Measurements from ENCODE around the gene TOR2A. TPM values are rescaled to one million over a fixed set of nuclear protein-coding genes. Genes with fewer than 3 reads are reported as not detected.
"Not testable (repeated sequence)": the region's sequence is repeated elsewhere in the genome, so short reads cannot be mapped to it uniquely, and the experiment has no call there.

TOR2A gene
- 7.0 TPM for total RNA-seq

DNA sequence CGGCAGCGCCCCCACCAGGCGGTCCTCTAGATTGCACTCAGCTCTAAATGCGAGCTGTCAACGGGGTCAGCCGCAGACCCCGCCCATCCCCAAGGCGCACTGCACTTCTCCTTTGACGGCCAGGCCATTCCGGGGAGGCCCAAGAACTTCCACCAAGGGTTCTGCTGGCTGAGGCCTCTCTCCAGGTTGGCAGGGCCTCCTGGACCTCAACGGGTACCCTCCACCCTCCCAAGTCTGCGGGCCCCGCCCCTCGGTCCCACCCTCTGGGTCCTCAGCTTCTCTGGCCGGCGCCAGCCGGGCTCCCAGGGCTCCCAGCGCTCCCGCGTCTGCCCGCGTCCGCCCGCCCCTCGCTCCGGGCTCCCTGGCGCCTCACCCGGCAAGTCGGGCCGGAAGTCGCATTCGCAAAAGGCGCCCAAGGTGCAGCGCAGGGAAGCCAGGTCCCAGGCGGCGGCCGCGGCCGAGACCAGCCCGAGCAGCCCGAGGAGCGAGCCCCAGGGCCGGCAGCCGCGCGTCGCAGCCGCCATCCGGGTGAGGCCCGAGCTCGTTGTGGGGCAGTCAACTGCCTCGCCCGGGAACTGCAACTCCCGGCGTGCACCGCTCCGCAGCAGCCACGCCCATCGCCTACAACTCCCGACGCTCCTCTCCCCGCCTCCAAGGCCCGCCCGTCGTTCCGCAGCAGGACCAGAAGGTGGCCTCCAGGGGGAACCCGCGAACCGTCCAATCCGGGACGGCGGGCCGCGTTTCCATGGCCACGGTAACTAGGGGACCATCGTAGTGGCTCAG is at the start of gene TOR2A:
Gene TOR2A, minus strand, starts transcription at position 548 of the 783 bp plus-strand sequence. Its CDS starts 24 bp downstream, at position 524.
- peak; percentile 98 for DNase-seq

DNA sequence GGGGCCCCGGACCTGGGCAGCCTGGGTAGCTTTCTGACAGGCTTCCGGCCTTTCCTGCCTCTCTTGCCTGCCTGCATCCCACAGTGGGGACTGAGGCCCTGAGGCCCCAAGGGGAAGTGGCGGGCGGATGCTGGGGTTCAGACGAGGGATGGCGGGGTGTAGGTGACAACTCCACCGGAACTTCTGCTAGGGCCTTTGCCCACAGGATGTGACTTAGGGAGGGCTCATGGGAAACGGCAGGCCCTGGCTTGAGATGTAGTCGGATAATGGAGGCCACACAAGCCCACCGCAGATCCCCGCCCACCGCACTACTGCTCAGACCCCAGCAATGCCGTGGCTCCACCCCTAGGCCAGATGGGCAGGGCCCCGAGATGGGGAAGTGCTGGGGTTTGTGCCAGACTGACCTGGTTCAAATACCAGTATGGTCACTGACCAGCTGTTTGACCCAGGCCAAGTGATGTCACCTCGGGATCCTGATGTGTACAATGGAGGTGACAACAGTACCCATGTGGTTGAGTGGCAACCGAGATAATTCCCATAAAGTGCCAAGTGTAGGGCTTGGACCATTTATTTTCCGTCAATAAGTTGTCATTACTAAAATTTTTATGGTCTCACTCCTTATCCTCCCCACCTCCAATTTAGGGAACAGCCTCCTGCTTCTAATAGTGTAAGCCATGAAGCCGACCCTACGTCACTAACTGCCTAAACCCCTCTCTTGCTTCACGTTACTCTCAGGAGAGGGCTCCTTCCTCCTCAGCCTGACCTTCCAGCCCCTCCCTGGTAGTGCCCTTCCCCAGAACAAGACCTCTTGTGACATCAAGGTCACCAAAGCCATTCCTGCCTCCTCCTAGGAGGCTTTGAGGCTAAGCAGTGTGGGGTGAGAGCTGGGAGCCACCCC is 48.3 kb upstream of the TOR2A start:
- DNase-seq, result no peak

DNA sequence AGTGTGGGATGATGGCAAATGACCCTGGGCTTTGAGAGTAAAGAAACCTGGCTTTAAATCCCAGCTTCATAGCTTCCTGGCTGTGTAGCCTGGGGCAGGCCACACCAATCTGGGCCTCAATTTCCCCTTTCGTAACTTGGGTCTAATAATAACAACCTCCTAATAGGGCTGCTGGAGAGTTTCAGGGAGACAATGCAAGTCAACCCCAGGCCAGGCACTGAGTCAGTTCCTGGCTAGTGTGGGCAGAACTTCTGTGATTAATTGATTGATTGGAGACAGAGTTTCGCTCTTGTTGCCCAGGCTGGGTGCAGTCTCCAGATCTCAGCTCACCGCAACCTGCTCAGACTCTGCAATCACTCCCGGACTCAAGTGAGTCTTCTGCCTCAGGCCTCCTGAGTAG is 46.7 kb upstream of the TOR2A start:
- no peak for DNase-seq

DNA sequence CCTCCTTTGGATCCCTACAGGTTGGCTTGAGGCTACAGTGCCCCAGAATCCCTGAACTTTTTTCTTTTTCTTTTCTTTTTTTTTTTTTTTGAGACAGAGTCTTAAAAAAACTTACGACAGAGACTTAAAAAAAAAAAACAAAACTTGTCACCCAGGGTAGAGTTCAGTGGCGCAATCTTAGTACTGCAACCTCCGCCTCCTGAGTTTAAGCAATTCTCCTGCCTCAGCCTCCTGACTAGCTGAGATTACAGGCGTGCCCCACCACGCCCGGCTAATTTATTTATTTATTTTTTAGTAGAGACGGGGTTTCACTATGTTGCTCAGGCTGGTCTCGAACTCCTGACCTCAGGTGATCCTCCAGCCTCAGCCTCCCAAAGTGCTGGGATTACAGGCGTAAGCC is 45.8 kb upstream of the TOR2A start:
- DNase-seq, result not testable (repeated sequence)

DNA sequence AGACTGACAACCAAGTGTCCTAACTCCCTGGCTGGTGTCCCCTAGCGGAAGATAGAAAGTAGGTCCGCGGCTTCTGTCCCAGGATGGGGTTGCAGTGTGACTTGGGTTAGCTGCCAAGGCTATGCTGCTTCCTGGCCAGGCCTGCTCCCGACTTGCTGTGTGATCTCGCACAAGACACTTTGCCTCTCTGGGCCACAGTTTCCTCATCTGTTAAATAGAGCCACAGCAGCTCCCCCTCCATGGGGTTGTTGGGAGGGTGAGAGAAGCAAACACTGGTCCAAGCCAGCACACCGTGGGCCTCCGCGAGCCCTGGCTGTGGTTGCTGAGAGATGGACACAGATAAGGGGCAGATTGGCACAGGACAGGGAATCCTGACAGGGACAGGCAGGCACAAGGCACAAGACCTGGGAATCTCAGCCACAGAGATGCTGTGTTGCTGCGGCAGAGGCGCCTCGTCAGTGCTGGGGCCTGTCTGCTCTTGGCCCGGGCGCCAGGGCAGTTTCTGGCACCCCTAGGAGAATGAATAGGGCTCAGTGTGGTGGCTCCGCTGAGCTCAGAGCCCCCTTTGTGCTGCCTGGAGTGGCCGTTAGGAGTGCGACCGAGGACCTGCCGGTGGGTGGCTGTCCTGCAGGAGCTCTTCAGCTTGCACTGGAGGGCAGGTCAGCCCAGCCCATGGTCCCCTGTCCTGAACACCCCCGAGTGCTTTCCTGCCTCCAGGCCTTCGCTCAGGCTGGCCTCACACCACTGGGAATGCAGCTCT is 45.2 kb upstream of the TOR2A start:
- no peak for DNase-seq

DNA sequence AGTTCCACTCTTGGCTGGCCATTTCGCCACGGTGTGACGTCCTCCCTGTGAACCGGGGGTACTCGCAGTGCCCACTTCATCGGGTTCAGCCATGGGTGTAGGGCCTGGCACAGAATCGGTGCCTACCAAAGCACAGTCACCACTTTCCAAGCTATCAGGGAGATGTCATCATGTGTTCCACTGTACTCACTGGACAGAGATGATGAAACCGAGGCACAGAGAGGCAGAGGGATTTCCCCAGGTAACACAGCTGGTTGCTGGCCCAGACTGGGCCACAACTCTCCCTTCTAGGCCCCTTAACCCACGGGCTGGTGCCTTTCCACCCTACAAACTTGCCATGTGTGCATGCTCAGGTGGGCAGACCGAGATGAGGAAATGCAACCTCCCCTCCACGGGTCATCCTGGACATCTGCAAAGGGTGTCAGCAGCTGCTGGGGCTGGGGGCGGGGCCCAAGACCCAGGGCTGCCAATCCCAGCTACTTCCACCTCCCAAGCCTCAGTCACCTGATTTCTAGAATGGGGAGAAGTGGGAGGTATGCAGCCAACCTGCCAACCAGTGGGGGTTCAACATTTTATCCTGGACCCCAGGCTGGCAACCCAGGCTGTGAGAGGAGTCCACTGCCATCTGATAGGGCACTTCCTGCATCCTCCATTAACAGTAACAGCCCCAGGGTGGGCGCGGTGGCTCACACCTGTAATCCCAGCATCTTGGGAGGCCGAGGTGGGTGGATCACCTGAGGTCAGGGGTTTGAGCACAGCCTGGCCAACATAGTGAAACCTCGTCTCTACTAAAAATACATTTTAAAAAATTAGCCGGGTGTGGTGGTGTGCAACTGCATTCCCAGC is 44.3 kb upstream of the TOR2A start:
- DNase-seq, result no peak

DNA sequence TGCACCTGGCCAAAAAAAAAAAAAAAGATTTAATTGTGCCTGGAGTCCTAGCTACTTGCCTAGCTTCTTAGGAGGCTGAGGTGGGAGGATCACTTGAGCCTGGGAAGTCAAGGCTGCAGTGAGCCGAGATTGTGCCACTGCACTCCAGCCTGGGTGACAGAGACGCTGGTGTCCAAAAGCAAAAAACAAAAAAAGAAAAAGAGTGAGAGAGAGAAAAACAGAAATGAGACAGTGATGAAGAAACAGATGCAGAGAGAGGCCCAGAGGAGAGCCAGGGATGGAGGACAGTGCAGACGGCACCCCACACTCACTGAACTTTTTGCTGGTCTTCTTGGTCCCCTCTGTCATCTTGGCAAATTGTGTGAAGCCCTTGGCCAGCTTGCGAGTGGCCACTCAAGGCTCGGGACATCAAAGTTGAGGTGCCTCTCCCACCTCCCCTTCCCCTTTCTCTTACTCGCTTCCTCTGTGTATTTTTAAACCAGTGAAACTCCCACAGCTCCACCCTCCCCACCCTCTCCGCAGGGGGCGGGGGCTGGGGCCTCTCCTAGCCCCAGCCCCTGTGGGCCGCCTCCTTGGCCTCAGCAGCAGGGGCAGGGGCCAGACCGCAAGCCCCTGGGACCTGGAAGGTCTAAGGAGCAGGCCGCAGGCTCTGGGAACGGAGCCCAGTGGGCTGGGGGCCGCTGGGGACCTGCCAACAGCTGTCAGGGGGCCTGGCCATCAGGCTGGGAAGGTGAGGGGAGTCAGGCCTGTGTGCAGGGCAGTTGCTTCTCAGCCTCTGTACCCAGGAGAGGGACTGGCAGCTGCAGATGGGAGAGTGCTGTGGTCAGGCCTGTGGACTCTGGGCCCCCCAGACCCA is 43.4 kb upstream of the TOR2A start, which contains the start of gene SH2D3C:
Gene SH2D3C, minus strand, starts transcription at position 387 of the 856 bp plus-strand sequence. Its CDS starts 39 bp downstream, at position 348.
- DNase-seq, result no peak

DNA sequence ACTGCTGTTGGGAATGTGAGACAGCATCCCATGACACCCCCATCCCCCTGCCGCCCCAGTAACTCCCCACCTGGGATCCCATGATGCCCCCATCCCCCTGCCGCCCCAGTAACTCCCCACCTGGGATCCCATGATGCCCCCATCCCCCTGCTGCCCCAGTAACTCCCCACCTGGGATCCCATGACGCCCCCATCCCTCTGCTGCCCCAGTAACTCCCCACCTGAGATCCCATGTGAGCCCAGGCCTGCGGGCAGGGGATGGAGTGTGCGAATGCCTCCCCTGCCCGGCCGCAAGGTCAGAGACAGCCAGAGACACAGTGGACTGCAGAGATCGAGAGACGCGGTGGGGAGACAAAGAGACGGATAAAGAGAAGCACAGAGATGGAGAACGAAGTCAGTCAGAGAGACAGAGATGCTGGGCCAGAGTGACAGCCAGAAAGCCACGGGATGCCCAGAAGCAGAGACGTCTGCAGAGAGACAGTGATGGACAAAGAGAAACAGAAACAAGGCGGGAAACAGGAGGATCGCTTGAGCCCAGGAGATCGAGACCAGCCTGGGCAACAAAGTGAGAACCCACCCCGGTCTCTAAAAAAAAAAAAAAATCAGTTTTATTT is 42.4 kb upstream of the TOR2A start:
- no peak for DNase-seq

DNA sequence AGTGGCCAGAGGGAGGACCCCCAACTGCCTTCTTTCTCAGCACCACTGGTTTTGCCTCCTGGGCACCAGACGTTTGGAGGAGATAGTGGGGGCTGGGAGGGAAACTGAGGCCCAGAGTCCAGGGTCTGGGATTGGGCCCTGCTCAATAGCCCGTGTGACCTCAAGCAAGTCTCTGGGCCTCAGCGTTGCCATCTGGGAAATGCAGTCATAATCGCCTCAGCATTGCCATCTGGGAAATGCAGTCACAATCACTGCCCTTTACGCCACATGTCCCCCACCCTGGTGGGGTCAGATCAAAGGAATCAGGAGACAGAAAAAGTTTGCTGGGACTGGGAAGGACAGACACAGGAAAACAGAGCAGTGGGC is 41.8 kb upstream of the TOR2A start:
- DNase-seq, result no peak

DNA sequence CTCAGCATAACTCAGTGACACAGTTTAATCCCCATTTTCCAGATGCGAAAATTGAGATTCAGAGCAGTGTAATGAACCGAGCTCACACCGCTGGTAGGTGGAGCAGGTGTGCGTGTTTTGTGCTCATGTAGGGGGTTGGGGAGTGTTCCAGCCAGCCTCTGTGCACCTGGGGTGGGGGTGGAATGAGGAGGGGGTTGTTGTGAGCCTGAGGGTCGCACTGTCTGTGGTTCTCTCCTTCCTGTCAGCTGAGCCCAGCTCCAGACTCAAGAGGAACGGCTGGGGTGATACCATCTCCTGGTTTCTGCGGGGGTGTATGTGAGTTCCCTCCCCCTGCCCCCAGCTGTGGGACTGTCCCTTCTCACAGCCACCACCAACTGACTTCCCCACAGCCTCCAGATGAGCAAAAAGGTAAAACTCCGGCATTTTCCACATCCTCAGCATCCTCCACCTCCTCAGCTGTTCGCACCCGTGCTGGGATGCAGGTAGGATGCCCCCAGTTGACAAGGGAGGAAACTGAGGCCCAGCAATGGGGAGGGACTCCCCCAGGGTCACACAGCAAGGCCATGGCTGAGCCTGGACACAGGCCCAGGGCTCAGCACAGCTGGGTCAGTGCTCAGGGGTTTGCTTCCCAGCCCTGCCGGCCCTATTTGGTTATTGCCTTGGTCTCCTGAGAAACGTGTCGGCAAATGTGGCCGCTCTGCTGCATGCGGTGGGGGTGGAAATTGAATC is 41.3 kb upstream of the TOR2A start:
- no peak for DNase-seq

DNA sequence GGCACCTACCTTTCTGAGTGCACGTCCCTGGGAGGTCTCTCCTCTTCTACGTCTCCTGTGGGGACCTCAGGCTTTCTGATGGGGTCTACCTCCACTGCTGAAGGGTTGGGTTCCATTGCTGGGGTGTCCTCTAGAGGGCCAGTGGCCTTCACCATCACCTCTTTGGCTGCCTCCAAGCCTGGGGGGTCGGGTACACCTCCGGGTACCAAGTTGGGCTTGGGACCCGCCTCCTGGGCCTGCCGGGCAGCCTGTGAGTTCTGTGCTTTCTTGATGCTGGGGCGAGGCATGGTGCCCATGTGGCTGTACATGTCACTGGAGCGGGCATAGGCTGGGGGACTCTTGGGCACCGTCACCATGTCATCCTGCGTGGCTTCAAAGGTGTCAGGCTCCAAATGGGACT is 38.9 kb upstream of the TOR2A start:
- DNase-seq, result no peak

DNA sequence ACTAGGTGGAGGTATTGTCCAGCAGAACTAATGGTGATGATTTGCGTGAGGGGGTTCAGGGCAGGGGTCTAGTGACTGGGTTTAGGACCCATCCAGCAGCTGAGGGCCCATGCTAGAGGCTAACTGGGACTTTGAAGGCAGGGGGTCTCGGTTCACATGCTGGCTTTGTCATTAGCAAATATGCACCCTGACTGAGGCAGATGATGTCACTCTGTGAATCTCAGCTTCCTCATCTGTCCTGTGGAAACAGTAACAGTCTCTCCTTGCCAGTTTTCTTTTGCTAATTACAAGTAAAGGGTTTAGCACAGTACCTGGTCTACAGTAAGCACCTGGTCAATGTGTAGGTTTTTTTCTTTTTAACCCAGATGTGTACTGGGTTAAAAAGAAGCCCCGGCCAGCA is 38.2 kb upstream of the TOR2A start:
- DNase-seq, result no peak

DNA sequence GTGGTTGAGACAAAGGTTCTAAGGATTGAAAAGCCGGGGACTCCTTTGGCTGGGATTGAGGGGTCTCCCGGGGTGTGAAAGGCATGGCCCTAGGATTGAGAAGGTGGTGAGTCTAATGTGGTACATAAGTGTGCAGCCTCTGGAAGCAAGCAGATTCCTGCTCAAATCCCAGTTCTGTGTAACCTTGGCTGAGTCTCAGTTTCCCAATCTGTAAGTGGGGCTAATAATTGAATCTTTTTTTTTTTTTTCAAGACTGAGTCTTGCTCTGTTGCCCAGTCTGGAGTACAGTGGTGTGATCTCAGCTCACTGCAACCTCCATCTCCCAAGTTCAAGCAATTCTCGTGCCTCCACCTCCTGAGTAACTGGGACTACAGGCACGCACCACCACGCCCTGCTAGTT is 37.5 kb upstream of the TOR2A start:
- DNase-seq, result no peak

DNA sequence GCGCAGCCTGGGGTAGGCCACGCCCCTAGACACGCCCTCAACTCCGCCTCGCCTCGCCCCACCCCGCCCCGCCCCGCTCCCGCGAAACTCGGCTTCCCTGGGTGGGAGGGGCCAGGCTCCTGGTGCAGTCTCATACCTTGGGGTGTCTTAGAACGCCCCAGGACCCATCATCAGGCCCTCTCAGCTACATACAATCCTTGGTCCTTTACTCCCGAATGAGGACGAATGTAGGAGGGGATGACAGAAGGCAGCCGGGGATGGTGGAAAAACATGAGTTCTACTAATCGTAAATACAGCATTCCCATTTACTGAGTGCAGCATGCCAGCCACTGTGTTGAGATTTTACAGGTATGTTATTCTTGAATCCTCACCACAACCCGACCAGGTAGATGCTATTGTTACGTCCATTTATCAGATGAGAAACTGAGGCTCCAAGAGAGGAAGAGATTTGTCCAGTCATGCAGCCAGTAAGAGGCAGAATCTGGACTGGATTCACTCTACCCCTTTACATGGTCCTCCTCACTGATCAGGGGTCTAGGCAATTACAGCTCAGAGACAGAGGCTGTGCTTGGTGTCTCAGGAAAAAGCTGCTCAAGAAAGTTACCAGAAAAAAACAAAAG is 36.6 kb upstream of the TOR2A start:
- DNase-seq, result no peak

DNA sequence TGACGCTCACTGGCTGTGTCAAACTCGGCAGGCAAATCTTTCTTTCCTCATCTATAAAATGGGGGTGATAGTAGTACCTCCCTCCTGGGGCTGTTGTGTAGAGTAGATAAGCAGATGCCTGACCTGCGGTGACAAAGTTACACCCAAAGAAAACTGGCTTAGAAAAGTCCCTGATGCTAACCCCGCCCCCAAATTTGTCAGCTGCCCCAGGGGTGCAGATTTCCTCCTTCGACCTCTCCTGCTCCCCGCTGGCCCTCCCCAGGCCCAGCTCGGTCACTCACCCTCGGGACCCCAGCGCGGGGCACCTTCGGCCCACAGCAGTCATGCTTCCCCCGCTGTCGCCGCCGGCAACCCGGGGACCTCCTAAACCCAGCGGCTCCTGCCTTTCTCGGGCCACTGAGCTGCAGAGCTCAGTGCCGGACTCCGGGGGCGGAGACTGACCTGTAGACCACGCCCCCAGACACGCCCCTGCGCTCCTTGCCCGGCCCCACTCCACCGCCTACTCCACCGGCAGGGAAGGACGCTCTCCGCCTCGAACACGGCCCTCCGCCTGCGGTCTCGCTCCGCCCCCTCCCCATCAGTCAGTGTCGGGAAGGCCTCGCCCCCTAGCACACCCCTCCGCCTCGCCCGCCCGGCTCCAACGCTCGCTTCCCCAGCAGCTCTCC is 35.9 kb upstream of the TOR2A start:
- DNase-seq, result peak; percentile 94

DNA sequence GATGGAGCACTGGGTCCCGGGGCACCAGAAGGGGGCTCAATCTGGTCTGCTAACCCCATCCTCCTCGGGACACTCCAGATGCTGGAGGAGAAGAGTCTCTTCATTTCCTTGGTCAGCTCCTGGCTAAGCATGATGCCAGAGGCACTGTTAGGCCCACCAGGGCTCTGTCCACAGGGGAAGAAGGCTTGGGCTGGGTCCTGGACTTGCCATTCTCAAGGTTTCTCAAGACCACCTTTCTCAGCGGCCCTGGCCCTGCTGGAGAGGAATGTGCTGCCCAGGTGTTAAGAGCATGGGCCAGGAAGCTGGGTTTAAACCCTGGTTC is 35.5 kb upstream of the TOR2A start:
- no peak for DNase-seq

DNA sequence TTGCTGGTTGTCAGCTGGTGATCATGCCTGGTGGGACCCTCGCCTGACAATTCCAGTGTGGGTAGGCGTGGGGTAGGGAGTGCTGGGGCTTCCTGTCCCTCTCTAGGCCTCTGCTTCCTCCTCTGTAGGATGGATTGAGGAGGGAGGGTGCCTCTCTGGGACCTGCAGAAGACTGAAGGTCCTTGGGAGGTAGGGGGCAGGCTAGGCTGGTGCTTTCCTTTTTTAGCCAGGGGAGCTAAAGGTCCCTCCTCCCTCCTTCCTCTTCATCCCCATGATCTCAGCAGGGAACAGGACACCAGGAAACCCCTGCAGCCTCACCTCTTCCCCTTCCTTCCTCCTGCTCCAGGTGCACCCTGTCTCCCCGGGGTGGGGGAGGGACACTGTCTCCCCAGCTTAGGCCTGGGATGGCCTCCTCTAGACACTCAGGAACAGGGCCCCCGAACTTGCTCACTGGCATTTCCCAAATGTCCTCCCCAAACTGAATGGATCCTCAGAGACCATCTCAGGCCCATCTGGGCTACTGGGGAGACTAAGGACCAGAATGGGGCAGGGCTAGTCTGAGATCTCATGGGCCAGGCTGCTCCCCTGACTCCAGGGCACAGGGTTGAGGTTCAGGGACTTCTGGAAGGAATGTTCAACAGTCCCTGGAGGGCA is 35.0 kb upstream of the TOR2A start:
- no peak for DNase-seq

DNA sequence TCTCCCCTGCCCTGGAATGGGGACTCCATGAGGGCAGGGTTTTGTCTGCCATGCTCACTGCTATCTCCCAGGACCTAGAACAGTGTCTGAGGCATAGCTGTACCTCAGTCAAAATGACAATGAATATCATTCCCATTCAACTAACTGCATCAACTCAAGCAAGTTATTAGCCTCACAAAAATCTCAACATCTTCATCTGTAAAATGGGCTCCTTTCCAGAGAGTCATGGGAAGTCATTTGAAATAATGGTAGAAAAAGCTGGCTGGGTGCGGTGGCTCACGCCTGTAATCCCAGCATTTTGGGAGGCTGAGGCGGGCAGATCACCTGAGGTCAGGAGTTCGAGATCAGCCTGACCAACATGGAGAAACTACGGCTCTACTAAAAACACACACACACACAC is 34.0 kb upstream of the TOR2A start:
- DNase-seq, result no peak
